IPS-NIHi11 (cell line): ENCODE data around the gene BMP15.
A peak's percentile ranks its signal among the peaks of the same experiment; 100 is the strongest.

Experiments
- DNase-seq: peaks from one replicate; pipeline ENCODE4 v3.0.0; 2012; ENCODE audit warnings: mixed read lengths, low spot score

Gene BMP15

GRCh38 chrX:50910685-50911176 is at the start of gene BMP15:
BMP15 (plus strand) TSS chrX:50910735; CDS start chrX:50910784, 49 bp downstream.
- DNase-seq: no peak

GRCh38 chrX:50863471-50863870 is 47.1 kb upstream of the BMP15 start:
- DNase-seq: no peak

GRCh38 chrX:50865311-50865710 is 45.2 kb upstream of the BMP15 start:
- DNase-seq: no peak

GRCh38 chrX:50871922-50872453 is 38.5 kb upstream of the BMP15 start:
- DNase-seq: no peak

- peak; percentile 18 for DNase-seq
Observed at GRCh38 chrX:50874876-50875275, 35.7 kb upstream of the BMP15 start.

- DNase-seq: no peak
Observed at GRCh38 chrX:50876551-50876950, 34.0 kb upstream of the BMP15 start.

GRCh38 chrX:50877310-50877709 is 33.2 kb upstream of the BMP15 start:
- no peak for DNase-seq

GRCh38 chrX:50881028-50881427 is 29.5 kb upstream of the BMP15 start:
- no peak for DNase-seq

GRCh38 chrX:50888884-50889283 is 21.7 kb upstream of the BMP15 start:
- DNase-seq: no peak

GRCh38 chrX:50889582-50889981 is 21.0 kb upstream of the BMP15 start:
- DNase-seq: peak; percentile 25

GRCh38 chrX:50893047-50893446 is 17.5 kb upstream of the BMP15 start:
- DNase-seq: no peak

- no peak for DNase-seq
Observed at GRCh38 chrX:50893466-50893865, 17.1 kb upstream of the BMP15 start.

GRCh38 chrX:50905334-50905733 is 5.2 kb upstream of the BMP15 start:
- DNase-seq: no peak

- no peak for DNase-seq
Observed at GRCh38 chrX:50913520-50913919, 3.0 kb downstream of the BMP15 start.

GRCh38 chrX:50920132-50920531 is 9.6 kb downstream of the BMP15 start:
- no peak for DNase-seq

- no peak for DNase-seq
Observed at GRCh38 chrX:50927127-50927526, 16.6 kb downstream of the BMP15 start.

GRCh38 chrX:50941638-50942037 is 31.1 kb downstream of the BMP15 start:
- DNase-seq: no peak

- DNase-seq: no peak
Observed at GRCh38 chrX:50942471-50942870, 31.9 kb downstream of the BMP15 start.

GRCh38 chrX:50952406-50952805 is 41.9 kb downstream of the BMP15 start:
- no peak for DNase-seq

GRCh38 chrX:50953832-50954231 is 43.3 kb downstream of the BMP15 start:
- DNase-seq: no peak

- DNase-seq: no peak
Observed at GRCh38 chrX:50962156-50962555, 51.6 kb downstream of the BMP15 start.

- no peak for DNase-seq
Observed at GRCh38 chrX:50963842-50964241, 53.3 kb downstream of the BMP15 start.
